Measurements from ENCODE around the gene SAA4. TPM values are rescaled to one million over a fixed set of nuclear protein-coding genes. Genes with fewer than 3 reads are reported as not detected.
"Not testable (repeated sequence)": the region's sequence is repeated elsewhere in the genome, so short reads cannot be mapped to it uniquely, and the experiment has no call there.

Gene SAA4
- total and polyA plus RNA-seq, 2 experiments from 2014 or later, result not detected

GRCh38 chr11:18204220-18204619 lies 32.4 kb downstream of the SAA4 start:
- H3K4me3 ChIP-seq, result no peak overlapping the region
- no peaks in the 10 kb centered on the region for H3K4me1 ChIP-seq (ENCODE audit: insufficient read depth)
- H3K9me3 ChIP-seq (ENCODE audit: low read depth), result no peaks in the 10 kb centered on the region
- H3K4me2 ChIP-seq (ENCODE audit: unreplicated experiment), result no peak overlapping the region
- no peaks in the 10 kb centered on the region for H3F3A ChIP-seq (ENCODE audit: insufficient read depth)
- no peaks in the 10 kb centered on the region for H3K9me2 ChIP-seq (ENCODE audit: insufficient read depth)
- no peaks in the 10 kb centered on the region for H4K20me1 ChIP-seq (ENCODE audit: insufficient read depth)
- H3K27me3 ChIP-seq (replicated peaks; ENCODE audit: insufficient read depth), result peaks cover 25% of the 10 kb centered on the region
- DNase-seq, result no peak
- no peaks in the 10 kb centered on the region for H3K79me2 ChIP-seq (ENCODE audit: insufficient read depth)
- in situ Hi-C loops (cut with MboI), result no loop called here
- H3K9ac ChIP-seq, result no peak overlapping the region
- WGBS, 2 experiments (ENCODE audit: low coverage in 1 of 2, low lambda C conversion rate in 2 of 2, missing lambda C conversion rate in 2 of 2), result 44 to 46% methylated on average over 3 of the region's 3 CpGs
- H3K27ac ChIP-seq, result no peak overlapping the region
- TF ChIP-seq EZH2phosphoT487 (IDR thresholded peaks at IDR 0.05; ENCODE audit: insufficient read depth, low read depth), result no peak
- TF ChIP-seq EZH2 (IDR thresholded peaks at IDR 0.05; ENCODE audit: insufficient read depth, poor library complexity, severe bottlenecking), result no peak
- no peak overlapping the region for H2AFZ ChIP-seq
- no peaks in the 10 kb centered on the region for H3K36me3 ChIP-seq (ENCODE audit: low read depth)

DNA sequence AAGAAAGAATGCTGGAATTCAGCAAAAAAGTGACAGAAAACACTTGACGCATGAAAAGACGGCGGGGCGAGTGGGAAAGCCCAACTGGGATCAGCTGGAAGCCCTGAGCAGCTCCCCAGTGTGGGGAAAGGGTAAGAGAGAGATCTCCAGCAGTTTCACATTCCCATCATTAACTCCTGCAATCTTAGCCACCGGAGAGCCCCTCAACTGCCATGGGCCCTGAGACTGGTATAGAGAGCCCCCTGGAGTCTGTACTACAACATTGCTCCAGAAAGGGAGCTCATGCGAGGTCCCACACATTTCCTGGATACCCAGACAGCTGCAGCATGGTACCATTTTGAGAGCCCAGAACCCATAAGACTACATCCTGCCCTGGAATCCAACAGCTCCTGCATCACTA lies 32.9 kb downstream of the SAA4 start:
- H2AFZ ChIP-seq, result no peak overlapping the region
- H3F3A ChIP-seq (ENCODE audit: insufficient read depth), result no peaks in the 10 kb centered on the region
- H3K9me2 ChIP-seq (ENCODE audit: insufficient read depth), result no peaks in the 10 kb centered on the region
- H3K4me3 ChIP-seq, result no peak overlapping the region
- no peaks in the 10 kb centered on the region for H3K4me1 ChIP-seq (ENCODE audit: insufficient read depth)
- in situ Hi-C loops (cut with MboI), result no loop called here
- TF ChIP-seq EZH2phosphoT487 (IDR thresholded peaks at IDR 0.05; ENCODE audit: insufficient read depth, low read depth) (no peak), EZH2 (IDR thresholded peaks at IDR 0.05; ENCODE audit: insufficient read depth, poor library complexity, severe bottlenecking) (no peak)
- H3K36me3 ChIP-seq (ENCODE audit: low read depth), result no peaks in the 10 kb centered on the region
- H3K27me3 ChIP-seq (replicated peaks; ENCODE audit: insufficient read depth), result peaks cover 25% of the 10 kb centered on the region
- no peaks in the 10 kb centered on the region for H3K79me2 ChIP-seq (ENCODE audit: insufficient read depth)
- peak; percentile 38 for DNase-seq
- WGBS, 2 experiments (ENCODE audit: low coverage in 1 of 2, low lambda C conversion rate in 2 of 2, missing lambda C conversion rate in 2 of 2), result 2 to 4% methylated on average over 6 of the region's 6 CpGs
- H3K27ac ChIP-seq, result no peak overlapping the region
- no peaks in the 10 kb centered on the region for H3K9me3 ChIP-seq (ENCODE audit: low read depth)
- no peak overlapping the region for H3K9ac ChIP-seq
- H4K20me1 ChIP-seq (ENCODE audit: insufficient read depth), result no peaks in the 10 kb centered on the region
- H3K4me2 ChIP-seq (ENCODE audit: unreplicated experiment), result no peak overlapping the region

DNA sequence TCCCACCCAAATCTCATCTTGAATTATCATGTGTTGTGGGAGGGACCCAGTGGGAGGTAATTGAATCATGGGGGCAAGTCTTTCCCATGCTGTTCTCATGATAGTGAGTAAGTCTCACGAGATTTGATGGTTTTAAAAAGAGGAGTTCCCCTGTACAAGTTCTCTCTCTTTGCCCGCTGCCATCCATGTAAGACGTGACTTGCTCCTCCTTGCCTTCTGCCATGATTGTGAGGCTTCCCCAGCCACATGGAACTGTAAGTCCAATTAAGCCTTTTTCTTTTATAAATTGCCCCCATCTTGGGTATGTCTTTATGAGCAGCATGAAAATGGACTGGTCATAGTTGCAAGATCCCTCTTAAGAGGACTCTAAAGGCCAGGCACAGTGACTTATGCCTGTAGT lies 38.9 kb downstream of the SAA4 start:
- H2AFZ ChIP-seq; DNase-seq; H3K36me3 ChIP-seq (ENCODE audit: low read depth); in situ Hi-C loops (cut with MboI); H3K27ac ChIP-seq; H3F3A ChIP-seq (ENCODE audit: insufficient read depth); H3K4me1 ChIP-seq (ENCODE audit: insufficient read depth); H3K9me2 ChIP-seq (ENCODE audit: insufficient read depth); H3K27me3 ChIP-seq (replicated peaks; ENCODE audit: insufficient read depth); H3K79me2 ChIP-seq (ENCODE audit: insufficient read depth); H4K20me1 ChIP-seq (ENCODE audit: insufficient read depth); H3K9ac ChIP-seq; H3K4me3 ChIP-seq; H3K9me3 ChIP-seq (ENCODE audit: low read depth); H3K4me2 ChIP-seq (ENCODE audit: unreplicated experiment): not testable (repeated sequence)
- 14 to 21% methylated on average over 3 of the region's 3 CpGs for WGBS, 2 experiments (ENCODE audit: low coverage in 1 of 2, low lambda C conversion rate in 2 of 2, missing lambda C conversion rate in 2 of 2)

DNA sequence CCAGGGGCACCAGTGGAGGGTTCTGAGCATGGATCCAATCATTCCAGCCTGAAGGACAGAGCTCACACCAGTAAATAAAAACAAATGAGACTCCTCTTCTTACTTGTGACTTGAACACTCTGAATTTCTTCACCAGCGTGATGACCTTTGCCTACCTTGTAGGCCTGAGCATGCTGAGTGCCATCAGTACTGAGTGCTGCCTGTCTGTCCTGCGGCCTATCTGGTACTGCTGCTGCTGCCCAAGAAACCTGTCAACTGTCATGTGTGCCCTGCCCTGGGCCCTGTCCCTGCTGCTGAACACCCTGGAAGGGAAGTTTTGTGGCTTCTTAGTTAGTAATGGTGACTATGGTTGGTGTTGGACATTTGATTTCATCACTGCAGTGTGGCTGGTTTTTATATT lies 40.1 kb downstream of the SAA4 start:
- no peaks in the 10 kb centered on the region for H3K4me1 ChIP-seq (ENCODE audit: insufficient read depth)
- TF ChIP-seq EZH2 (IDR thresholded peaks at IDR 0.05; ENCODE audit: insufficient read depth, poor library complexity, severe bottlenecking) (no peak), EZH2phosphoT487 (IDR thresholded peaks at IDR 0.05; ENCODE audit: insufficient read depth, low read depth) (no peak)
- no peaks in the 10 kb centered on the region for H3K79me2 ChIP-seq (ENCODE audit: insufficient read depth)
- no peak overlapping the region for H3K27ac ChIP-seq
- H3K4me3 ChIP-seq, result no peak overlapping the region
- H3K9me2 ChIP-seq (ENCODE audit: insufficient read depth), result no peaks in the 10 kb centered on the region
- no peak for DNase-seq
- no peak overlapping the region for H3K9ac ChIP-seq
- H3K9me3 ChIP-seq (ENCODE audit: low read depth), result no peaks in the 10 kb centered on the region
- no peaks in the 10 kb centered on the region for H4K20me1 ChIP-seq (ENCODE audit: insufficient read depth)
- H2AFZ ChIP-seq, result no peak overlapping the region
- no peak overlapping the region for H3K4me2 ChIP-seq (ENCODE audit: unreplicated experiment)
- whole genome bisulfite sequencing, 2 experiments (ENCODE audit: low coverage in 1 of 2, low lambda C conversion rate in 2 of 2, missing lambda C conversion rate in 2 of 2), result 59 to 60% methylated on average over 2 of the region's 2 CpGs
- H3F3A ChIP-seq (ENCODE audit: insufficient read depth), result no peaks in the 10 kb centered on the region
- no peaks in the 10 kb centered on the region; the same call in 1 of the 2 replicates for H3K27me3 ChIP-seq (replicated peaks; ENCODE audit: insufficient read depth)
- in situ Hi-C loops (cut with MboI), result no loop called here
- no peaks in the 10 kb centered on the region for H3K36me3 ChIP-seq (ENCODE audit: low read depth)

- Histone ChIP-seq H3K9me3 (ENCODE audit: low read depth) (no peaks in the 10 kb centered on the region), H4K20me1 (ENCODE audit: insufficient read depth) (no peaks in the 10 kb centered on the region), H3K27ac (no peak overlapping the region), H3K4me2 (ENCODE audit: unreplicated experiment) (no peak overlapping the region), H3K9ac (no peak overlapping the region), H3K4me1 (ENCODE audit: insufficient read depth) (no peaks in the 10 kb centered on the region), H3K36me3 (ENCODE audit: low read depth) (no peaks in the 10 kb centered on the region), H3K79me2 (ENCODE audit: insufficient read depth) (no peaks in the 10 kb centered on the region), H3K9me2 (ENCODE audit: insufficient read depth) (no peaks in the 10 kb centered on the region), H3F3A (ENCODE audit: insufficient read depth) (no peaks in the 10 kb centered on the region), H2AFZ (no peak overlapping the region), H3K27me3 (replicated peaks; ENCODE audit: insufficient read depth) (no peaks in the 10 kb centered on the region; the same call in 1 of the 2 replicates), H3K4me3 (no peak overlapping the region)
- no peak for TF ChIP-seq EZH2phosphoT487 (IDR thresholded peaks at IDR 0.05; ENCODE audit: insufficient read depth, low read depth)
- no peak for TF ChIP-seq EZH2 (IDR thresholded peaks at IDR 0.05; ENCODE audit: insufficient read depth, poor library complexity, severe bottlenecking)
- WGBS, 2 experiments (ENCODE audit: low coverage in 1 of 2, low lambda C conversion rate in 2 of 2, missing lambda C conversion rate in 2 of 2), result 7 to 11% methylated on average over 4 of the region's 4 CpGs
- in situ Hi-C loops (cut with MboI), result no loop called here
- DNase-seq, result no peak
Measured at GRCh38 chr11:18193010-18193409, 43.6 kb downstream of the SAA4 start.
